Measurements from ENCODE around the gene LNP1. TPM values are rescaled to one million over a fixed set of nuclear protein-coding genes. Genes with fewer than 3 reads are reported as not detected.
A peak's percentile ranks its signal among the peaks of the same experiment; 100 is the strongest.
"Not testable (repeated sequence)": the region's sequence is repeated elsewhere in the genome, so short reads cannot be mapped to it uniquely, and the experiment has no call there.

The LNP1 gene
- polyA plus RNA-seq, 4 donors = 1.8 to 2.5 TPM; not detected in 2

- Histone ChIP-seq H3K4me1 (ENCODE audit: control insufficient read depth in 3 of 3, insufficient read depth in 2 of 3, low read depth in 1 of 3, low read length in 2 of 3) (peaks cover 0 to 21% (median 0%) of the 10 kb centered on the region in 3 donors), H3K9me3 (ENCODE audit: control insufficient read depth in 2 of 2, insufficient read depth in 1 of 2, low read depth in 1 of 2, low read length in 1 of 2) (no peaks in the 10 kb centered on the region), H3K4me3 (ENCODE audit: low read depth in 1 of 3, low read length in 3 of 3) (no peak overlapping the region), H3K27me3 (ENCODE audit: control insufficient read depth in 3 of 3, insufficient read depth in 3 of 3, low read length in 3 of 3) (no peaks in the 10 kb centered on the region), H3K27ac (ENCODE audit: low read depth in 1 of 3, low read length in 2 of 3) (no peak overlapping the region), H3K36me3 (ENCODE audit: control insufficient read depth in 3 of 3, insufficient read depth in 2 of 3, low read depth in 1 of 3, low read length in 3 of 3) (no peaks in the 10 kb centered on the region)
- 15 to 37% (median 35%) methylated on average over 2 of the region's 2 CpGs for WGBS, 3 donors
- DNase-seq = peak in 1 of 2 donors; percentile 25
- FAIRE-seq = no peak
These were observed 26.4 kb downstream of the LNP1 start for GRCh38 chr3:100427699-100428098.

- no peak overlapping the region for H3K27ac ChIP-seq (ENCODE audit: low read depth in 1 of 3, low read length in 2 of 3)
- H3K4me1 ChIP-seq (ENCODE audit: control insufficient read depth in 3 of 3, insufficient read depth in 2 of 3, low read depth in 1 of 3, low read length in 2 of 3) = peaks cover 0 to 17% (median 0%) of the 10 kb centered on the region in 3 donors
- DNase-seq (no peak), FAIRE-seq (no peak)
- no peak overlapping the region for H3K4me3 ChIP-seq (ENCODE audit: low read depth in 1 of 3, low read length in 3 of 3)
- H3K27me3 ChIP-seq (ENCODE audit: control insufficient read depth in 3 of 3, insufficient read depth in 3 of 3, low read length in 3 of 3) = no peaks in the 10 kb centered on the region
- no peaks in the 10 kb centered on the region for H3K9me3 ChIP-seq (ENCODE audit: control insufficient read depth in 2 of 2, insufficient read depth in 1 of 2, low read depth in 1 of 2, low read length in 1 of 2)
- WGBS, 3 donors = 84 to 98% (median 90%) methylated on average over 2 of the region's 2 CpGs
- H3K36me3 ChIP-seq (ENCODE audit: control insufficient read depth in 3 of 3, insufficient read depth in 2 of 3, low read depth in 1 of 3, low read length in 3 of 3) = no peaks in the 10 kb centered on the region
These were observed 27.9 kb downstream of the LNP1 start for GRCh38 chr3:100429187-100429716.

- Histone ChIP-seq H3K4me1 (ENCODE audit: control insufficient read depth in 3 of 3, insufficient read depth in 2 of 3, low read depth in 1 of 3, low read length in 2 of 3) (peaks cover 0 to 8% (median 0%) of the 10 kb centered on the region in 3 donors), H3K36me3 (ENCODE audit: control insufficient read depth in 3 of 3, insufficient read depth in 2 of 3, low read depth in 1 of 3, low read length in 3 of 3) (no peaks in the 10 kb centered on the region), H3K27me3 (ENCODE audit: control insufficient read depth in 3 of 3, insufficient read depth in 3 of 3, low read length in 3 of 3) (no peaks in the 10 kb centered on the region), H3K4me3 (ENCODE audit: low read depth in 1 of 3, low read length in 3 of 3) (no peak overlapping the region), H3K27ac (ENCODE audit: low read depth in 1 of 3, low read length in 2 of 3) (no peak overlapping the region), H3K9me3 (ENCODE audit: control insufficient read depth in 2 of 2, insufficient read depth in 1 of 2, low read depth in 1 of 2, low read length in 1 of 2) (no peaks in the 10 kb centered on the region)
- FAIRE-seq (no peak), DNase-seq (no peak)
- 94 to 99% (median 96%) methylated on average over 2 of the region's 2 CpGs for WGBS, 3 donors
These were observed 35.6 kb downstream of the LNP1 start for GRCh38 chr3:100436951-100437350.

GRCh38 chr3:100437721-100438622, 36.6 kb downstream of the LNP1 start:
- FAIRE-seq (no peak), DNase-seq (peak in 1 of 2 donors; percentile 49)
- Histone ChIP-seq H3K36me3 (ENCODE audit: control insufficient read depth in 3 of 3, insufficient read depth in 2 of 3, low read depth in 1 of 3, low read length in 3 of 3) (no peaks in the 10 kb centered on the region), H3K4me1 (ENCODE audit: control insufficient read depth in 3 of 3, insufficient read depth in 2 of 3, low read depth in 1 of 3, low read length in 2 of 3) (peaks cover 0 to 8% (median 0%) of the 10 kb centered on the region in 3 donors), H3K4me3 (ENCODE audit: low read depth in 1 of 3, low read length in 3 of 3) (no peak overlapping the region), H3K9me3 (ENCODE audit: control insufficient read depth in 2 of 2, insufficient read depth in 1 of 2, low read depth in 1 of 2, low read length in 1 of 2) (no peaks in the 10 kb centered on the region), H3K27ac (ENCODE audit: low read depth in 1 of 3, low read length in 2 of 3) (peak overlapping the region in 1 of 3 donors; percentile 33), H3K27me3 (ENCODE audit: control insufficient read depth in 3 of 3, insufficient read depth in 3 of 3, low read length in 3 of 3) (no peaks in the 10 kb centered on the region)
- 75 to 91% (median 85%) methylated on average over 3 of the region's 3 CpGs for WGBS, 3 donors

- DNase-seq = no peak
- peaks cover 0 to 8% (median 0%) of the 10 kb centered on the region in 3 donors for H3K4me1 ChIP-seq (ENCODE audit: control insufficient read depth in 3 of 3, insufficient read depth in 2 of 3, low read depth in 1 of 3, low read length in 2 of 3)
- no peak for FAIRE-seq
- peak overlapping the region in 1 of 3 donors; percentile 33 for H3K27ac ChIP-seq (ENCODE audit: low read depth in 1 of 3, low read length in 2 of 3)
- H3K9me3 ChIP-seq (ENCODE audit: control insufficient read depth in 2 of 2, insufficient read depth in 1 of 2, low read depth in 1 of 2, low read length in 1 of 2) = no peaks in the 10 kb centered on the region
- H3K36me3 ChIP-seq (ENCODE audit: control insufficient read depth in 3 of 3, insufficient read depth in 2 of 3, low read depth in 1 of 3, low read length in 3 of 3) = no peaks in the 10 kb centered on the region
- H3K4me3 ChIP-seq (ENCODE audit: low read depth in 1 of 3, low read length in 3 of 3) = no peak overlapping the region
- 87 to 96% (median 89%) methylated on average over 2 of the region's 2 CpGs for WGBS, 3 donors
- no peaks in the 10 kb centered on the region for H3K27me3 ChIP-seq (ENCODE audit: control insufficient read depth in 3 of 3, insufficient read depth in 3 of 3, low read length in 3 of 3)
These were observed 37.3 kb downstream of the LNP1 start for GRCh38 chr3:100438623-100438974.

GRCh38 chr3:100440895-100441294, 39.6 kb downstream of the LNP1 start:
- H3K4me3 ChIP-seq (ENCODE audit: low read depth in 1 of 3, low read length in 3 of 3) = no peak overlapping the region
- DNase-seq = peak in 1 of 2 donors; percentile 16
- H3K27ac ChIP-seq (ENCODE audit: low read depth in 1 of 3, low read length in 2 of 3) = no peak overlapping the region
- no peaks in the 10 kb centered on the region for H3K27me3 ChIP-seq (ENCODE audit: control insufficient read depth in 3 of 3, insufficient read depth in 3 of 3, low read length in 3 of 3)
- peaks cover 0 to 6% of the 10 kb centered on the region in 2 donors for H3K9me3 ChIP-seq (ENCODE audit: control insufficient read depth in 2 of 2, insufficient read depth in 1 of 2, low read depth in 1 of 2, low read length in 1 of 2)
- H3K4me1 ChIP-seq (ENCODE audit: control insufficient read depth in 3 of 3, insufficient read depth in 2 of 3, low read depth in 1 of 3, low read length in 2 of 3) = peaks cover 0 to 8% (median 0%) of the 10 kb centered on the region in 3 donors
- H3K36me3 ChIP-seq (ENCODE audit: control insufficient read depth in 3 of 3, insufficient read depth in 2 of 3, low read depth in 1 of 3, low read length in 3 of 3) = no peaks in the 10 kb centered on the region
- 18 to 54% (median 23%) methylated on average over 3 of the region's 3 CpGs for WGBS, 3 donors
- FAIRE-seq = no peak

- DNase-seq (no peak), FAIRE-seq (no peak)
- peaks cover 0 to 3% (median 0%) of the 10 kb centered on the region in 3 donors for H3K4me1 ChIP-seq (ENCODE audit: control insufficient read depth in 3 of 3, insufficient read depth in 2 of 3, low read depth in 1 of 3, low read length in 2 of 3)
- H3K36me3 ChIP-seq (ENCODE audit: control insufficient read depth in 3 of 3, insufficient read depth in 2 of 3, low read depth in 1 of 3, low read length in 3 of 3) = no peaks in the 10 kb centered on the region
- peaks cover 0 to 6% of the 10 kb centered on the region in 2 donors for H3K9me3 ChIP-seq (ENCODE audit: control insufficient read depth in 2 of 2, insufficient read depth in 1 of 2, low read depth in 1 of 2, low read length in 1 of 2)
- H3K4me3 ChIP-seq (ENCODE audit: low read depth in 1 of 3, low read length in 3 of 3) = no peak overlapping the region
- no peaks in the 10 kb centered on the region for H3K27me3 ChIP-seq (ENCODE audit: control insufficient read depth in 3 of 3, insufficient read depth in 3 of 3, low read length in 3 of 3)
- no peak overlapping the region for H3K27ac ChIP-seq (ENCODE audit: low read depth in 1 of 3, low read length in 2 of 3)
These were observed 42.4 kb downstream of the LNP1 start for GRCh38 chr3:100443690-100444089.

- H3K4me1 ChIP-seq (ENCODE audit: control insufficient read depth in 3 of 3, insufficient read depth in 2 of 3, low read depth in 1 of 3, low read length in 2 of 3); H3K27me3 ChIP-seq (ENCODE audit: control insufficient read depth in 3 of 3, insufficient read depth in 3 of 3, low read length in 3 of 3); H3K4me3 ChIP-seq (ENCODE audit: low read depth in 1 of 3, low read length in 3 of 3); DNase-seq; H3K27ac ChIP-seq (ENCODE audit: low read depth in 1 of 3, low read length in 2 of 3); FAIRE-seq; H3K36me3 ChIP-seq (ENCODE audit: control insufficient read depth in 3 of 3, insufficient read depth in 2 of 3, low read depth in 1 of 3, low read length in 3 of 3); H3K9me3 ChIP-seq (ENCODE audit: control insufficient read depth in 2 of 2, insufficient read depth in 1 of 2, low read depth in 1 of 2, low read length in 1 of 2): not testable (repeated sequence)
- 92 to 98% (median 98%) methylated on average over 3 of the region's 3 CpGs for WGBS, 3 donors
These were observed 45.7 kb downstream of the LNP1 start for GRCh38 chr3:100447067-100447466.
